DMS 273 (cell line): Measurements from ENCODE around the gene HNF1A.
"Not testable (repeated sequence)": the region's sequence is repeated elsewhere in the genome, so short reads cannot be mapped to it uniquely, and the experiment has no call there.

Source experiments
- DNase-seq: peaks from one replicate; lab custom pipeline; 2025; ENCODE audit not compliant: unreplicated experiment; lab: John Stamatoyannopoulos, UW

Gene HNF1A

DNA sequence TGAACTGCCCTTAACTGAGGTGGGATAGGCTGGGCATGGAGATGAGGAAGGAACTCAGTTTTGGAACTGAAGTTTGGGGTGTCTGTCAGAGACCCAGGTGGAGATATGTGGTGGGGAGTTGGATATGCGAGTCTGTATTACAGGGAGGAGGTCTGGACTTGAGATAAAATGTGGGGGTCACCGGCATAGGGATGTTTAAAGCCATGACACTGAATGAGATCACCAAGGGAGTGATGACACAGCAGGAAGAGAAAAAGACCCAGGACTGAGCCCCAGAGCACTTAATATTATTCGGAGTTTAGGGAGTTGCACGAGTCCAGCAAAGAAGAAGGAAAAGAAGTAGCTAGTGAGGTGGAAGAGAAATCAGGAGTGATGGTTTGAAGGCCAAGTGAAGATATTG lies 64.7 kb downstream of the HNF1A start:
- no peak for DNase-seq

GRCh38 chr12:121047400-121047799 lies 69.1 kb downstream of the HNF1A start:
- DNase-seq, result not testable (repeated sequence)

GRCh38 chr12:121048442-121048841 lies 70.1 kb downstream of the HNF1A start:
- DNase-seq, result no peak

DNA sequence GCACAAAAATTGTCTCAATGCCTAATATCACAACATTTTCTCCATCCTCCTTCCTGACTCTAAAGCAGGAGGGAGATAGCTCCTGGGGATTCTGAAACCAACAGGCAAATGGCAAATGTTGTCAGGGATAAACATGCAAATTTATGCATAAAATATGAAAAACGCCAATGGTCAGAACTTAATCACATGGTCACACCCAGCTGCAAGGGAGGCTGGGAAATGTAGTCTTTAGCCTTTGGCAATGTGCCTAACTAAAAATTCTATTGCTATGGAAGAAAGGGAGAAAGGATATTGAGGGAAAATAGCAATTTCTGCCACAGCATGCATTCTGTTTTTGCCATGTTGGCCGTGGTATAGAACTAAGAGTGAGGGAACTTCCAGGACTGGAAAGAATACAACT lies 72.4 kb downstream of the HNF1A start:
- DNase-seq, result peak; percentile 51
